Cerebellar nuclear complex (tissue), 1 donor: ENCODE measurements around the gene MTUS2.
"Not testable (repeated sequence)": the region's sequence is repeated elsewhere in the genome, so short reads cannot be mapped to it uniquely, and the experiment has no call there.

ENCODE experiments used
- DNase-seq, 2 experiments: peaks; one replicate each; lab custom pipeline; 2025; lab: John Stamatoyannopoulos, UW

MTUS2 gene

DNA sequence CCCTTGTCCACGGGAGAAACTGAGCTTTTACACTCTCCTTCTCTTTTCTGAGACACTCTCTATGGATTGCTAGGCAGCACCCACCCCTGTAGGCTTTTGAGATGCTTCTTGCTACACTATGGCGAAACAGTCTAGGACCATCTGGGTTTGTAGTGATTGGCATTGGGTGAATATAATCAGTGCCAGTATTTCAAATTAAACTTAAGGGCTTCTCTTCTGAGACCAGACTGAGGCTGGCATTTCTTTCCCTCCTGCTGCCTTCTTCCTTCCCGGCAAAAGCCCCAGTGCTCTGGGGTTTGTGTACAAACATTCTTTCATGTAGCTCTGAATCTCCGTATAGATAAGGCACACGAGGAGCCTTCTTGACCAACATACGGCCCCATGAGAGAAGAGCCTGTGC is 498.6 kb downstream of the MTUS2 start:
- no peak for DNase-seq

DNA sequence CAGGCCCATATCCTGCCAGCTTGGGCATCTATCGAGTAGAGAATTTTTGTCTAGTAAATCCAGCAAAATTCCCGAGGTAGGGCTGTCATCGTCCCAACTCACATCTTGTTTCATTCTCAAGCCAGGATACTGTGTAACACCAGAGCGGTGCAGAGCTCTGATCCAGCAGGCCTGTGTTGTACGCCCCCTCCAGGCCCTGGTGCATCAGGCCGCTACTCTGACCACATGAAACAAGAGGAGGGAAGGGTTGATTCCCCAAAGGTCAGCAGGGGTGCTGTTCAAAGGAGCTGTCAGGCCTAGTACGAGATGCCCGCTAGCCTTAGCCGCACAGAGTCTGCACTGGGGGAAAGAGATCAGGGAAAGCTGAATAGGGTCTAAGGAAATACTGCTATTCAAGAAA is 499.3 kb downstream of the MTUS2 start:
- no peak for DNase-seq

DNA sequence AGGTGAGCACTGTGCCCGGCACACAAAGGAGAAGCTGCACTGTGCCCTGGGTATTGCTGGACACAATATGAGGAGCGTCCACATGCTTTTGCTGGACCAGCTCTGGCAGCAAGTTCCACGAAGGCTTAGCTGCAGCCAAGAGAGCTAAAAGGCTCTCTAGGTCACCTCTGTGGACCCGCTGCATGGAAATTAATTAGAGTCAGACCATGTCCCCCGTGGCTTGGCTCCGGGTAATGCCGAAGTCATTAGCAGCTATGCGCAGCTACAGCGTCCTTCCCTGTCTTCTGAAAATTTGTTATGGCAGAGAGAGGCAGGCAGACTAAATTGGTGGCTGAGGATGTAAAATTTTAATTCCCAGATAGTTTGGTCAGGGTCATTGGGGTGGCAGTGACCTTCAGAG is 503.8 kb downstream of the MTUS2 start:
- no peak for DNase-seq

DNA sequence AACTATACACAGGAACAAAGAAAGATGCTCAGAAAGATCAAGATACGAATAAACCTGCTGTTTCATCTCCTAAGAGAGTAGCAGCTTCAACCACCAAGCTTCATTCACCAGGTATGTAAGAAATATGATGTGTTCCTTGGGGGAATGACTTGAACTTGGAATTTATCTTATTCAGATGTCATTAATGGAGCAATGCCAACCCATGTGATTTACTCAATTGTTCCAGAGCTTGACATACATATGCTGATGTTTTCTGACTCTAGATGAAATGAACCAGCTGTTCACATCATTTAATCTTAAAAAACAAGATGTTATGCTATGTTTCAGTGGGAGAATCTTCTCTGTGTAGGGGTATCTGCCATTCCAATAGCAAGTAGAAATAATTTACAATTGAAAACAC is 504.5 kb downstream of the MTUS2 start:
- no peak for DNase-seq

DNA sequence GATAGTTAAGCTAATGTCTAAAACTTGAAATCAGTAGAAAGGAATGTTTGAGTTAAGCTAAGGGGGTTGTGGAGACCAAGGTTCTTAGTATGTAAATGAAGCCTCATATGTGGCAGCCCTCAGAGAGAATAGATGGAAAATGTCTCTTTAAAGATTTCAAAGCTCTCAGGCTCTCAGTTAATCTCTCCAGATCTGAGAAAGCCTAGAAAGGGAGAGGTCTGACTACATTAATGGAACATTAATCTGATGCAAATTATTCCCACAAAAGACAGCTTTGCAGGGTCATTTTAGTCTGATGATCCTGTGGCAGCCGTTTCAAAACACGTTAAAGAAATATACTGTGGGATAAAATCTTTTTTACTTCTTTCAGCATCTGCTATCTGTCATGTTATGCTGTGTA is 508.4 kb downstream of the MTUS2 start:
- no peak for DNase-seq

DNA sequence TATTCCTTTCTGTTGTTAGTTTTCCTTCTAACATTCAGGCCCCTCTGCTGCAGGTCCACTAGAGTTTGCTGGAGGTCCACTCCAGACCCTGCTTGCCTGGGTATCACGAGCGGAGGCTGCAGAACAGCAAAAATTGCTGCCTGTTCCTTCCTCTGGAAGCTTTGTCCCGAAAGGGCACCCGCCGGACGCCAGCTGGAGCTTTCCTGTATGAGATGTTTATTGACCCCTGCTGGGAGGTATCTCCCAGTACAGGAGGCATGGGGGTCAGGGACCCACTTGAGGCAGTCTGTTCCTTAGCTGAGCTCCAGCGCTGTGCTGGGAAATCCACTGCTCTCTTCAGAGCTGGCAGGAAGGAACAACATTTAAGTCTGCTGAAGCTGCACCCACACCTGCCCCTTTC is 516.2 kb downstream of the MTUS2 start:
- DNase-seq = no peak

DNA sequence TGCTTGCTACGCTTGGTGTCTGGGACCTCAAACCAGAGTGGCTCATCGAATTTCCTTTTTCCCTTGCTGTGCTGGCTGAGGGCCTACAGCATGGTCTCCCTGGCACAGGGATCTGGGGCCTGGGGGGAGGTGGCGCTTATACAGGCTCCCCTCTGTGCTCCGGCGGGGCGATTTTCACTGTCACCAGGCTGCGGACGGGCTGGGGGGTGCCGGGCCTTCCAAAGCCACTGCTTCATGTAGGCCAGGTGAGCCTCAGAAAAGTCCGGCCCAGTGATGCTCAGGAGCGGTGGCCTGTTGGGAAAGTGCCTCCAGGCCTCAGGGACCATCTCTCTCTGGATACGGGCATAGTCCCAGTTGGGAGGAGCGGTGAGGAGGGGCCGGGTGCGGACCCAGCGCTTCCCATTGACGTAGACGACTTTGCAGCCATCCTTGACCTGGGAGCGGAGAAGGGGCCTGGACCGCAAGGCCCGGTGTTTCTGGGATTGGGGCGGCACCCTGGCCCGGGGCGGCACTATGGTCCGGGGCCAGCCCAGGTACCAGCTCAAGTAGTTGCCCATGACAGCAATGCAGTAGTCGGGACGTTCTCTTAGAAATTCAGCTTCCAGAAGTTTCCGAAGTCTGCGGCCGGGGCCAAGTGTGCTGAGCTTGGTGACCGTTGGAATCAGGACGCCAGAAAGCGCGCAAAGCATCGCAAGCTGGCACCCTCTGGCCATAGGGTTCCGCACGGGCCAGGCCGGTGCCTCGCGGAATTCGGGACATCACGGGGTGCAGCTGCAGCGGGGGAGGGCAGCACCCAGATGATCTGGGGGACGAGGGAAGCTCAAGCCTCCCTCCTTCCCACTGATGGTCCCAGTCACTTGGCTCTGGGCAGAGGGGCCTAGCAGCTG is 519.5 kb downstream of the MTUS2 start:
- DNase-seq = no peak

DNA sequence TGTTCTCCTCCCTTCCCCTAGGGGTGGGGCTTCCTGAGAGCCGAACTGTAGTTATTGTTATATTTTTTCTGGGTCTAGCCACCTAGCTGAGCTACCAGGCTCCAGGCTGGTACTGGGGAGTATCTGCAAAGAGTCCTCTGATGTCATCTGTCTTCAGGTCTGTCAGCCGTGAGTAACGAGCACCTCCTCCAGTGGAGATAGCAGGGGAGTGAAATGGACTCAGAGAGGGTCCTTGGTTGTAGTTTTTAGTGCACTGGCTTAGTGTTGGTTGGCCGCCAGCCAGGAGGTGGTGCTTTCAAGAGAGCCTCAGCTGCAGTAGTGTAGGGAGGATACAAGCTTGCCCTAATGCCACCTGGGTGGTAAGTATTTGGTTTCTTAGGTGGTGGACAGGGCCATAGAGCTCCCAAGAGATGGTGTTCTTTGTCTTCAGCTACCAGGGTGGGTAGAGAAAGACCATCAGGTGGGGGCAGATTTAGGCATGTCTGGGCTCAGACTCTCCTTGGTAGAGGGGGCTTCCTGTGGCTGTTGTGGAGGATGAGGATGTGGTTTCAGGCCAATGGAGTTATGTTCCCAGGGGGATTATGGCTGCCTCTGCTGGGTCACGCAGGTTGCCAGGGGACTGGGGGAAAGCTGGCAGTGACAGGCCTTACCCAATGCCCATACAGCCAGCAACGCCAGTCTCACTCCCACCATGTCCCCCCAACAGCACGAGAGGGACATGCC is 525.9 kb downstream of the MTUS2 start:
- not testable (repeated sequence) for DNase-seq

DNA sequence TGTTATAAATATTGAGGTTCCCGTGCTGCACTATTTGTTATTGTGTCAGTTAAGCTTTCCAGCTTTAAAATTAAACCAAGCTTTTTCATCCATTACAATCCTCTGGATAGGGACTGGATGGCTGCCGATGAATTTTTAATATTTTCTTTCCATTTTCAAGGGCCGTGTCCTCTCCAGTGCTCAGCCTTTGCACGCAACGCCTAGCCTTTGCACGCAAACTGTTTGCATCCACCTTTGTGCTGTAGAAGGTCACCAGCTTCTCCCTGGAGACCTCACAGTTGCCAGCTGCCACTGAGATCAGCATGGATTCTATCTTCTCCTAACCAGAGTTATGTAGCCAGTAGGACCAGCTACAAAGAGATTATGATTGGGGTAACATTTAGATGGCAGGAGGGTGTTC is 534.9 kb downstream of the MTUS2 start:
- no peak for DNase-seq

DNA sequence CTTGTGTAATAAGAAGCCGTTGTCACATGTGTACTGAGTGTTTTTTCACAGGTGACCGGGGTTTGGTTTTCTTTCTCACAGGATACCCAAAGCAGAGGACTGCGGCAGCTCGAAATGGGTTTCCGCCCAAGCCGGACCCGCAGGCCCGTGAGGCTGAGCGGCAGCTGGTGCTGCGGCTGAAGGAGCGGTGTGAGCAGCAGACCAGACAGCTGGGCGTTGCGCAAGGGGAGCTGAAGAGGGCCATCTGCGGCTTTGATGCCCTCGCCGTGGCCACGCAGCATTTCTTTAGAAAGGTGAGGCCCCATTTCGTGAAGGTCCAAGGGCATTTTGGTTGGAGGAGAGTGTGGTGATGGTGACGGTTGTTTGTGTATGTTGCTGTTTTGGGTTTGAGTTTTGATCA is 539.0 kb downstream of the MTUS2 start:
- no peak for DNase-seq

DNA sequence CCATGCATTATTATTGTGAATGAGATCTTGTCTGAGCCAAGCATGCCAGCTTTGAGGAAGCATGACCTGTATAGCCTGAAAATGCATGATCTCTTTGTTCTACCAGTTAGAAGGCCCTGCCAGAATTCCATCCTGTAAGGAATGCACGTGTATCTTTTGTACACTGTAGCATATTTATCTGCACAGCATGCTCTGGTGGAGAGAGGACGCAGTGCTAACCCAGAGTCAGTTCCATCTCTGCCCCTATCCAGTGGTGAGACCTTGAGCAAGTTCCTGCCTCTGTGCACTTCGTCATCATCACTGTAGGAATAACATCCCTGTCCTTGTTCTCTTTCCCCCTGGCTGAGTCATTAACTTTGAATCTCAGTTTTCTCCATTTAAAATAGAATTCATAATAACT is 541.6 kb downstream of the MTUS2 start:
- DNase-seq = no peak

DNA sequence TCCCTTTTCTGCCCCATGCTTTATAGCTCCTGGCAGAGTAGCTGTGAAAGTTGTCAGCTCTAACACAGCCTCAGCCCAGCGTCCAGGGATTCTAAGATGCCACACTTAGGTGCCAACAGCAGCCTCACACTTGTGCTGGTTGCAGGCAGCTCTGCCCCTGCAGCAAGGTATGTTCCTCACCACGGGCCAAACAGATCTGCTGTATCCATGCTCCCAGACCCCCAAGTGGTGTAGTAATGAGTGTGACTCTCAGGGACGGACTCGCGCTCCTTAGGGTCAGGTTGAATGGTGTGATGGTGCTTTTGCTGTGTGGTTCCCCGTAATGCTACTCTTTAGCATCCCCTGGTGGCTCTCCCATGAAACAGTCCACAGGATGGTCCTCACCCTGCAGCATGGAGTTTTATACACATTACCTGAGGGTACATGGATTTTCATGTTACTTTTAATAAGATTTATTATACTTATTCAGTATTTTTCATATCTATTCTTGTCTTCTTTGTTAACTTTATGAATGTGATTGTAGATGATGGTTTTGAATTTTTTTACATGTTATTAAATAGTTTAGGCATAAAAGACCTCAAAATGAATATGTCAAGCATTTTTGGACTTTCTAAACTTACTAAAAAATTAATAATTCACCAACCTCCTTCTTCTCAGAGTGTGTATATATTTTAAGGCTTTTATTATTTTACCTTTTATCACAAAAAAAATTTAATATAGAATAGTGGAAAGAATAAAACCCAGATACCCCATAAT is 542.9 kb downstream of the MTUS2 start:
- peak in 1 of 2 experiments; percentile 61 for DNase-seq

DNA sequence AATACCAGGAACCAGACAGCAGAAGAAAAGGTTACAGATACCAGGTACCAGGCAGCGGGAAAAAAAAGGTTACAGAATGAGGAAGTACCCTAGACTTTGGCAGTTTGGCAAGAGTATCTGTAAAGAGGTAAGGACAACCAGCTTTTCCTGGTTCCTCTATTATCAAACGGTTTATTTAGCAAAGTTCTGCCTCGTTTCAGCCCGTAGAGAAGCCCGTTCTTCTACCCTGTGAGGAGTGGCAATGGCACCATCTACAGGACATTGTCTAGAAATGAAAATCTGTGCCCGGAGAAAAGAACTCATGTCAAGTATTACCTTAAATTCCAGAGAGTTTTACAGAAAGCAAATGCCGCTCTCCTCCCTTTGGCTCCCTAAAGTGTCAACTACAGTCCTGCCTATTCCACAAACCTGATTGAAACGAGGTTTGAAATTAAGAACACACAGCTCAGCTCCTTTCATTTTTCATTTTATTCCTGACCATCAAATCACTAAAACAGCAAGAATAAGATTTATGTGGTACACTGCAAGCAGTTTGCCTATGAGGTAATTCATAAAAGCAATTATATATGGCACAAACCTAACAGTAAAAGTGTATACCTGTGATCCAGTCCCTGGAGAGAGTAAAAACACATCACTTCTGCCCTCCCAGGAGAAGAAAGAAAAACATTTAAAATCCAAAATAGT is 549.1 kb downstream of the MTUS2 start:
- DNase-seq = no peak

DNA sequence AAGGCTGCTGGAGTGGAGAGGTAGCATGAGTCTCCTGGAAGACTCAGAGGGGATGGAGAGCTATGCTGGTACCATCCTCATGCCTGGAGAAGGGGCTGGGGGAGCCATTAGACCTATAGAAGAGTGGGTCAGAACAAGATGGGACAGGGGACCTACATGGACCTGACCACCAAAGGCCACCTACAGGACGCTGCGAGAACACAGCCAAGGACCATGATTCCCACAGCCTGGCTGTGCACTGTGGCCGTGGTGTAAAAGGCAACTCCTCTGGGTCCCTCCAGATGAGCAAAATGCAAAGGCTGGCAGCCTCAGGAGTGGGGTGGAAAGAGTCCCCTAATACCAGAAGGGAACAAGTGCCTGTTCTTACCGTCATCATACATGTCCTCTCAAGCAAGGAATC is 559.1 kb downstream of the MTUS2 start:
- DNase-seq = no peak

DNA sequence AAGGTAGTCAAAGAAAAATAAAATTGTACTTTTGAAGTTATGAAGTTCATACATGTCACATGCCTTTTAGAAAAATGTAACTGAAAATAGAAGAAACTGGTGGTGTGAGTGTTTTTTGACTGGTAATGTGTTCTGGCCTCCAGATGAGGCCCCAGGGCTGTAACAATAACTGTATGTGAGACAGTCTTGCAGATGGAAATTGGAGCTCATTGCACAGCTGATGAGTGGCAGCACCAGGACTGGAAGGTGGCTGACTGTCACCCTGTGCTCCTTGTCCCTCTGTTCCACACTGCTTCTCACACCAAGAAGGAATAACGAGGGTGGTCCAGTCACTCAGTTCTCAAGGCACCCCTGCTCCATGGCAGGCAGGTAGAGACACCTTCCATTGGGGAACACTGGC is 559.7 kb downstream of the MTUS2 start:
- DNase-seq = no peak

DNA sequence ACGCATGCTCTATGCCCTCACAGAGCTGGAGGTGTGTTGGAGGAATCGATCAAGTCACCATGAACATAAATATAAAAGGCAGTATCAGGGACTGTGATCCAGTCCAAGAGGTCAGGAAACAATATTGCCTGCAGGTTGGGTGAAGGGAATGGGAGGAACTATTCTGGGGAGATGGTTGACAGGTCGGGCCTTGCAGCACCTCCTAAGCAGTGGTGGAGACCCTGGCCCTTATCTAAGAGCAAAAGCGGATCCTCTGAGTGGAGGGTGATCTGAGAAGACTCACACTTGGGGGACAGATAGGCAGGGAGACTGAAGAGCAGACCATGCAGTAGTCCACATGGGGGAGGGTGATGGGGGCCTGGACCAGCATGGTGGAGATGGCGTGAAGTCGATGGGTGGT is 561.9 kb downstream of the MTUS2 start:
- DNase-seq = no peak

DNA sequence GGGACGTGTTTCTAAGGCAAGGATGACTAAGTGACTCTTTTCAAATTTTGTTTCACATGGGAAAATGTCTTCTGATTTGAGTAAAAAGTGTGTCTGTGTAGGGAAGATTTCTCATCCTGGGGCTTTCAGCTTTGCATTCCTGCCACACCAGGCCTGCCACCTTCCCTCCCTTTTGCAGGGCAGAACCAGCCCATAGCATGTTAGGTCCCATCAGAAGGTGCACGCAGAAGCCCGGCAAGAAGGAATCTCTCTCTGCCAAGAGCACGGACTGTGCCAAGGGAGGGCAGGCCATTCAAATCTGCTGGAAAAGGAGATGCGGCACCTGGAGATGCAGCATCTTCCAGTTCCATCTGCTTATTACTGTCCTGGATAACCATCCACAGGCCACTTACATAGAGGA is 563.3 kb downstream of the MTUS2 start:
- no peak for DNase-seq

DNA sequence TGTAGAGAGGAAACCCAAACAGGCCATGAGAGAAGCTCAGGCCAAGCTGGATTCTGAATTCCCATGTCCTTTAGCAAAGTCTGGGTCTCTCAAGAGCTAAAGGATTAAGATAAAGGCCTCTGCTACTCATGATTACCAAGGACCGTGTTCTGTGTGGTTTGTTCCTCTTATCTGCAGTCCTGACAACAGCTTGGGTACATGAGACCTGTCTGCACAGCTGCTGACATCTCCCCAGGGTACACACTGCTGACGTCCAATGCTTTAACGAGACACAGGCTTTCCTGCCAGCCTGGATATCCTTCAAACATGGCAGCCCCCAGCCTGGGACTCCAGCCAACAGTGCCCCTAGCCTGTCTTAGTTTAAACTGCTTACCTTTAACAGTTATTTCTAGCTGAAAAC is 564.3 kb downstream of the MTUS2 start:
- no peak for DNase-seq

DNA sequence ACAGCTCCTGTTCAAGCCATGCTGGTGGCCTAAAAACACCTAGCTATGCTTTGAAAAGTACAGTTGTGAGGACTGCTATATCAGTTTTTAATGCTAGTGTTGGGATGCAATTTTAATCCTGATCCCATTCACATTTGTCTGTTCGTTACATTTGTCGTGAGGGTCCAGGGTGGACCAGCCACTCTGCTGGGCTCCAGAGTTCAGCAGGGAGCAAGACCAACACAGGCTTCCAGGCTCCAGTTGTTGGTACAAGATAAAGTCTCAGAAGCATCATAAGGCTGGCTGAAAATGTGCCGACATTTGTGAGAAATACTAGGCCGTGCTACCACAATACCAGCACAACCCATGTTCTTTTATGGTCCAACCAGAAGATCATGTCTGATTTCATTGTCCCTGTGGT is 564.7 kb downstream of the MTUS2 start:
- no peak for DNase-seq

DNA sequence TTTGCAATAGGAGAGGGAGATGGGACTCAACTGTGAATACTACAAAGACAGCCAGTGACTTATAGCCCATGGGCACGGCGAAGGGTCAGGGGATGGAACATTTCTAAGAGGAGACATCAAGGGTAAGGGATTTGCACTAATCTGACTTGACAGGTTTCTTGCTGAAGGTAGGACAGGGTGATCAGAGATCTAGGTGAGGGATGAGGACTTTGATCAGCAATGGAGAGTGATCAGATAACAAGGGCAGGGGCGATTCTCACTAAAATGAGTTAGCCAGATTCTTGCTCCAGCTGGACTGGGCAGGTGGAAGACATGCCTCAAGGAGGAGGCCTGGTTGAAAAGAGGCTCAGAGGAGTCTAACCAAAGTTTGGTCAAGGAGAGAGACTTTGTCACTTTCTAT is 566.1 kb downstream of the MTUS2 start:
- DNase-seq = no peak

DNA sequence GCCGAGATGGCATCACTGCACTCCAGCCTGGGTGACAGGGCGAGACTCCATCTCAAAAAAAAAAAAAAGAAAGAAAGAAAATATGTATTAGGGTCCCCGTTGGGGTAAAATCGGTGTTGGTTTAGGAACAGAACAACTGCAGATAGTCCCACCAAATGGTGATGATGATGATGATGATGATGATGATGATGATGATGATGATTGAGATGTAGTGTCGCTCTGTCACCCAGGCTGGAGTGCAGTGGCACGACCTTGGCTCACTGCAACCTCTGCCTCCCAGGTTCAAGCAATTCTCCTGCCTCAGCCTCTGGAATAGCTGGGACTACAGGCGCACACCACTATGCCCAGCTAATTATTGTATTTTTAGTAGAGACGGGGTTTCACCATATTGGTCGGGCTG is 570.5 kb downstream of the MTUS2 start:
- DNase-seq = not testable (repeated sequence)

DNA sequence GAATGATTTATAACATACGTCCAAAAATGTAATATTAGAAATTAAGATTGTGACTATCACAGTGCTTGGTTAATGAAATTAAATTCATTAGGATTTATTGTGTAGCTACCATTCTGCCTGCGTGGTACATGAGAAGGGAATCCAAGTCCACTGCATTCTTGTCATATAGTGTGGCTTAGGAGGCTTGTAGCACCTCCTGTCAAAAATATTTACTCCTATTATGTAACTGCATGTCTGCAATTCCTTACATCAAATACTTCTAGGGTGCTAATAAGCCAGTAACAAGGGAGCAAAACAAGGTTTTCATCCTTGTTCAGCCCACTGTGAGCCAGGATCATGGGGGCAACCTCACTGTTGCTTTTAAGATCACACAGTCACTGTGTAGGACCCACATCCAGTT is 576.3 kb downstream of the MTUS2 start:
- no peak for DNase-seq
